Fibroblast of gingiva (primary cell): ENCODE results near the gene IFT20.
A peak's percentile ranks its signal among the peaks of the same experiment; 100 is the strongest.
"Not testable (repeated sequence)": the region's sequence is repeated elsewhere in the genome, so short reads cannot be mapped to it uniquely, and the experiment has no call there.

Source experiments
- DNase-seq: peaks from one replicate; pipeline ENCODE4 v3.0.0-alpha.2; 2011; ENCODE audit warnings: low read depth

Gene IFT20

GRCh38 chr17:28315846-28316705, 19.2 kb downstream of the IFT20 start:
- DNase-seq, result no peak

GRCh38 chr17:28313841-28314240, 21.4 kb downstream of the IFT20 start:
- no peak for DNase-seq

- DNase-seq, result no peak
Measured at GRCh38 chr17:28306954-28307401, 28.3 kb downstream of the IFT20 start.

- no peak for DNase-seq
Measured at GRCh38 chr17:28298449-28298848, 36.8 kb downstream of the IFT20 start.

GRCh38 chr17:28295677-28296578, 39.3 kb downstream of the IFT20 start:
- no peak for DNase-seq

- DNase-seq, result no peak
Measured at GRCh38 chr17:28293994-28294393, 41.3 kb downstream of the IFT20 start.

- not testable (repeated sequence) for DNase-seq
Measured at GRCh38 chr17:28292878-28293277, 42.4 kb downstream of the IFT20 start.

GRCh38 chr17:28291780-28292330, 43.4 kb downstream of the IFT20 start:
- DNase-seq, result no peak

- DNase-seq, result peak; percentile 3
Measured at GRCh38 chr17:28290703-28291102, 44.6 kb downstream of the IFT20 start.

GRCh38 chr17:28285965-28286364, 49.3 kb downstream of the IFT20 start:
- no peak for DNase-seq

GRCh38 chr17:28282596-28282995, 52.7 kb downstream of the IFT20 start:
- peak; percentile 78 for DNase-seq

- no peak for DNase-seq
Measured at GRCh38 chr17:28280826-28281225, 54.4 kb downstream of the IFT20 start.

- peak; percentile 58 for DNase-seq
Measured at GRCh38 chr17:28279411-28279810, 55.9 kb downstream of the IFT20 start.
